GM21515 (cell line): ENCODE data around the gene SCRN1.

Experiments used
- ATAC-seq: cut with Tn5 transposase; IDR thresholded peaks from one replicate; pipeline ENCODE4 v1.9.1; 2021; ENCODE audit not compliant: unreplicated experiment

Gene SCRN1

DNA sequence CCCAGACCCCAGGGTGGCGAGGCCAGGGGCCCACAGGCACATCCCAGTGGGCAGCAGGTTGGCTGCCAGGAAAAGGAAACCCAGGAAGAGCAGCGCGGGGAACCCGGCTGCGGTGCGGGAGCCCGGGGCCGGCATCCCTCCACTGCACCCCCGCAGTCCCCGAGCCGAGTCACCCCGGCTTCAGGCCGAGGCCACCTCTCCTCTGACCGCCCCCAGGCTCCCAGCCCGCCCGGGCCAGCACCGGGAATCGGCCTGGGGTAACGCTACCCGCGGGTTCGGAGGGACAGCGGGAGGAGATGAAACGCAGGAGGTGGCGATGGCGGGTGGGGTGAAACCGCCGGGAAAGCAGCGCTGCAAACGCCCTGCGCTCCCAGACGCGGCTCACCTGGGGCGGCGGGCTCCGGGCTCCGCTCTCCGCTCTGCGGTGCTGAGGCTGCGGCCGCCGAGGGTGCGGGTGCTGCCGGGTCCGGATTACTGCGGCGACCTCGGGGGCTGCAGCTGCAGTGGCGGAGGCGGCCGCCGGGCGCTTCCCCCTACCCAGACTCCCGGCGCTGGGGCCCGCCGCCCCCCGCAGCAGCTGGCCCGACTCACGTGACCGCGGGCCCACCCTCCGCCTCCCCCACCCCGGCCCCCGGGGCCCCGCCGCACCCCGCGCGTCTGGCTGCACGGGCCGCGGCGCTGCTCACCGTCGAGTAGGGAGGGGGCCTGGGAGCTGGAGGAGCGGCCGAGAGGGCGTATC is at the start of gene SCRN1:
Gene SCRN1 (minus strand): TSS at position 545 of the 739 bp plus-strand sequence. CDS start 20,734 bp downstream, outside the sequence.
- ATAC-seq: peak; percentile 42

GRCh38 chr7:30038196-30038980 is 48.8 kb upstream of the SCRN1 start:
- ATAC-seq: no peak

DNA sequence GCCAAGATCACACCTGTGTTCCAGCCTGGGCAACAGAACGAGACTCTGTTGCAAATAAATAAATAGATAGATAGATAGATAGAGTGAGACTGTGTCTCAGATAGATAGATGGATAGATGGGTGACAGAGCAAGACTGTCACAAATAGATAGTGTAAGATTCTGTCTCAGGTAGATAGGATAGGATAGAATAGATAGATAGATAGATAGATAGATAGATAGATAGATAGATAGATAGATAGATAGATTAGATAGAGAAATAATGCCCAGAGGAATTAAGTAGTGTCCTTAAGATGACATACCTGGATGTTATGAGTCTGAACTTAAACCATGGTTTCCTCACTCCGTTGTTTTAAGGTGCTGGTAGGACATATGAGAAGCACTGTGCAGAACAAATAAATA is 46.6 kb upstream of the SCRN1 start:
- no peak for ATAC-seq

GRCh38 chr7:30034501-30034900 is 44.9 kb upstream of the SCRN1 start:
- no peak for ATAC-seq

DNA sequence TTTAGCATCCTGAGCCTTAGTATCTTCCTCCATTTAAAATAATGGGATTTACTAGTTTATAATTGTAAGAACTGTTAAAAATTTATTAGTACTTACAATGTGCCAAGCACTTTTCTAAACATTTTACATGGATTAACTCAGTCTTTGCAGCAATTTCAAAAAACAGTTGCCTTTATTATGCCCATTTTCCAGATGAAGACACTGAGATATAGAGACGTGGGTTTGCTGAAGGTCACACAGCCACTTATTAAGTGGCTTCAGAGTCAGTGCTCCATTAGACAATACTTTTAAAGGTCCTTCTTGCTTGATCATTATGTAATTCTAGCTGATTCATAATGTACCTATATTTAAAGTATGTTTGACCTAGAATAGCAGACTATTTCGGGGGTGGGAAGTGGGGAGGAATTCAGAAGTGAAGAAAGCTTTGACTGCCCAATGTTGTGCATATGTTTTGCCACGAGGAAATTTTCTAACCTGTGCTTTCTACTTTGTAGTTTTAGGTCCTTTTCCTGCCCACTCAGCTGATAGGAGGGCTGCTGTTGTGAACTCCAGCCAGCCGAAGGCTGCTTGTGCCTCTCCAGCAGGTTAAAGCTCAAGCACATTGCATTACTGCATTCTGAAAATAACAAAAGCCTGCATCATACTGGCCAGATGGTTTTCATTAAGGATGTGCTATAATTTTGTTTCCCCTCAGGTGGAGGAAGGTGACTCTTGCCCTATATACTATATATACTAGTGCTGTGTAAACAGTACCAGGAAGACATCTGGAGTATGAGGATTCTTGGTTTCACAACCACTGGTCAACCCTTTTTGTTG is 42.9 kb upstream of the SCRN1 start:
- no peak for ATAC-seq

DNA sequence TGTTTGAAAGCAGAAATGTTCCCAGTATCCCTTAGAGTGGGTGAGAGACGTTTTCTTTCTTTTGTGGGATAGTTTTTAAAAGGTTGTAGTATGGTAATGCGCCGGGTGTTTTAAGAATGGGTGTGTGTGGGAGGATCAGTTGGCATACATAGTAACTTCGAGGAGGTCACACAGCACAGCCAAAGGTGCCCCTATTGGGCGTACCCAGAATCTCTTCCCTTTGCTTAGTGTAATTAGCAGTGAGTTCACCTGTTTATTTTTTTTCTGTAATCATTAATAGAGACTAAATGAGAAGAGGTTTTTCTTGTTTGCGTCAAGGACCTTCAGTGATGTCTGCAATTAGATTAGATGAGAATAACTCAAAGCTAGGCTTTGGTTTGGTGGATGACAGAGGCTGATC is 40.1 kb upstream of the SCRN1 start:
- ATAC-seq: no peak

GRCh38 chr7:30028749-30029635 is 39.4 kb upstream of the SCRN1 start:
- peak; percentile 29 for ATAC-seq

- ATAC-seq: peak; percentile 51
Observed at GRCh38 chr7:30028216-30028748, 38.7 kb upstream of the SCRN1 start, which contains the start of gene PLEKHA8. Gene PLEKHA8 (plus strand): TSS chr7:30028412. CDS start chr7:30028763, 351 bp downstream.

DNA sequence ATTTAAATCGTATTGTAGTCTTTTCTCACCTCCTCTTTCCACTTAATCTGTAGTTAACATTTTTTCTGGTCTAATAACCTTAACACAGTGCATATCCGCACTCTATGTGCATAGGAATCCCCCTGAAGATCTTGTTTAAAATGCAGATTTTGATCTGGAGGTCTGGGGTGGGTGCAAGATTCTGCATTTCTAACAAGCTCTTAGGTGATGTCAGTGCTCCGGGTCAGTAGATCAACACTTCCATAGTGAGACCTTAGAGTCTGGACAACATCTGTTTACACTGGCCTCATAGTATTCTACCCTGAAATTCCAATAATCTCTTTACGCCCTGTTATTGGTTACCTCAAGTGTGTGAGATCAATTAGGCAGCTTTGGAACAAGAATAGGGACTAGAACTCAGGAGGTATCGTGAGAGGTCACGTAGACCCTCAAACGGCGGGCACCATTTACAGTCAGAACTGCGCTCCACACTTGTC is 38.2 kb upstream of the SCRN1 start:
- no peak for ATAC-seq

DNA sequence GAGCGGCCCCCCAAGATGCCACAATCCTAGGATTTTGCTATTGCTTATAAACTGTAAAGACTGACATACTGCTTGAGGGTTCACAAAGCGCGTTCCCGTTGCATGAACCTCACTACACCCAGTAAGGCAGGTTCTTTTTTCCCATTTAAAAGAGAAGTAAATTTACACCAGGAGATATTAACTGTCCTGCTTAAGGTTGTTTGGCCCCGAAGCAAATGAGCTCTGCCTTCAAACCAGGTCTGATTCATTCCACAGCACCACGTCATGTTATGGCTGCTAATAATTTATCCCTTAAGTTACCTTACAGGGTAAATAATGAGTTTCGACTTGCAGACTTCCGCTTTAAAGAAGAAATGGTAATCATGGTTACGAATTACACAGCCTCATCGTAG is 37.5 kb upstream of the SCRN1 start:
- ATAC-seq: no peak

- peak; percentile 78 for ATAC-seq
Observed at GRCh38 chr7:30026229-30027064, 36.8 kb upstream of the SCRN1 start, which contains the start of gene FKBP14. Gene FKBP14 (minus strand): TSS chr7:30026702. CDS start chr7:30026508, 194 bp downstream.

GRCh38 chr7:30023524-30023923 is 33.9 kb upstream of the SCRN1 start:
- no peak for ATAC-seq

GRCh38 chr7:30022991-30023390 is 33.4 kb upstream of the SCRN1 start:
- ATAC-seq: no peak

GRCh38 chr7:30020535-30020934 is 30.9 kb upstream of the SCRN1 start:
- no peak for ATAC-seq

DNA sequence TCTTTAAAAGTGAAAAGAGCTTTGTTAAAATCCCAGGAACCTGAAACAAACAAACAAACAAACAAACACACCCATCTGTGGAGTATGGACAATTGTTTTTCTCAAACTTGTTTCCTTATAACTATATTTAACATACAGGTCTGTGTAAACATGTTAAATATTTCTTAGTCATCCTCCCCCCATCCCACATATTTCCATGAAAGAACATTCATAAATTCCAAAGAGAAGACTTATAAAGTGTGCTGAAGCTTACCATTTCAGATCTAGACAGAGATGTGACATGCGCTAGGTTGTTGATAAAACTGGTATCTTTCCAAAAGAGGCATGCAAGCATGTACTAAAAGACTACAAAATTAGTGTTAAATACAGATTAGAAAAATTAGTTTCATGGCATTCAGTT is 30.4 kb upstream of the SCRN1 start:
- ATAC-seq: no peak

DNA sequence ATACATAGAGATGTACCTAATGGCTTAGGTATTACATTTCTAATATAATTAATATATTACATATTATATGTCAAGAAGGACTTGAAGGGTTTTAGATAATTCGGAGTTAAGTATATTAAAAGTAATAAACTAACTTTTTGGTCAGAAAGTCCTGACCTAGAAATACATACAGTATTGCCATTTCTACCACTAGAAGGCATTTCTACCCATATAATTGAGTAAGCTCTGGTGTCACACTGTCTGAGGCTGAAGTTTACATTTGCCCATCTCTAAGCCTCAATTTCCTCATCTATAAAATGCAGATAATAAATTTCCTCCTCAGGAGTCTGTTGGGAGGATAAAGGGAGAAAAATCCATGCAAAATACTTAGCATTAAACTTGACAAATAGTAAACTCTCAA is 29.8 kb upstream of the SCRN1 start:
- ATAC-seq: no peak

- ATAC-seq: no peak
Observed at GRCh38 chr7:30018451-30018850, 28.9 kb upstream of the SCRN1 start.

GRCh38 chr7:30012757-30013156 is 23.2 kb upstream of the SCRN1 start:
- no peak for ATAC-seq

GRCh38 chr7:30010021-30010420 is 20.4 kb upstream of the SCRN1 start:
- ATAC-seq: no peak
